GM23338 (cell line): ENCODE data around the gene SESN3.

Experiments
- STAT1 ChIP-seq: IDR thresholded peaks from one replicate; pipeline ENCODE4 v1.6.1; 2016; ENCODE audit warnings: antibody characterized with exemption; ENCODE audit not compliant: unreplicated experiment
- TF ChIP-seq, protein P1 (sequence below), 2 experiments: fragments of 200-600 bp in 1 of 2; sonication (generic) in 1 of 2; conservative IDR thresholded peaks; 2 replicates each; pipeline versions ENCODE4 v1.5.1 to v1.6.1; 2016 to 2017; ENCODE audit warnings: antibody characterized with exemption in 2 of 2, low read depth in 2 of 2, mild to moderate bottlenecking in 2 of 2, moderate library complexity in 1 of 2

DNA sequence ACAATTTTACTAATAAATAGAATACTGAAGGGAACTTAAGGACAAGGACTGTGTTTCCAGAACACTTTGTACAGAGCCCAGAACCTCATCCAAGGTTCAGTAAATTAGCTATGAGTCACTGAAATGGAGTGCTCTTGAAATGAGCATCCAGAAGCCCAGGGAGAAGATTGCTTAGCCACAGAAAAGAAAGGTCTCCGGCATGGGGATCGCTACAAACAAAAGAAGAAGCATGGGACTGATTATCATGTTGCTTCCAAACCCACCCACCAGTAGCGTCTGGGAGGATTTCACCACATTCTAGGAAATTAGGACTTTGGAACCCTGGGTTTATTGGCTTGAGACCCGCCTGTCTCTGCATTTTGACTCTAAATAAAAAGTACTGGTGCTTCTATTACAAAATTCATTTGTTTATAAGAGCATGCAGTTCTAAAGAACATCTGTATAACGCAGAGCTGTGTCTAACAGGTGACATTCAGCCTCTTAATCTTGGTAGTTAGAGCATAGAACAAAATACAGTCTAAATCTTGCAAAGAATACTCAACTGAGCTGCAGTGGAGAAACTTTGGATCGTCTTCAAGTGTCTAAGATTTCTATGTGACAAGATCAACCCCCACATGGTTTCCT lies 35.9 kb upstream of the SESN3 start:
- TF ChIP-seq, protein P1, sequence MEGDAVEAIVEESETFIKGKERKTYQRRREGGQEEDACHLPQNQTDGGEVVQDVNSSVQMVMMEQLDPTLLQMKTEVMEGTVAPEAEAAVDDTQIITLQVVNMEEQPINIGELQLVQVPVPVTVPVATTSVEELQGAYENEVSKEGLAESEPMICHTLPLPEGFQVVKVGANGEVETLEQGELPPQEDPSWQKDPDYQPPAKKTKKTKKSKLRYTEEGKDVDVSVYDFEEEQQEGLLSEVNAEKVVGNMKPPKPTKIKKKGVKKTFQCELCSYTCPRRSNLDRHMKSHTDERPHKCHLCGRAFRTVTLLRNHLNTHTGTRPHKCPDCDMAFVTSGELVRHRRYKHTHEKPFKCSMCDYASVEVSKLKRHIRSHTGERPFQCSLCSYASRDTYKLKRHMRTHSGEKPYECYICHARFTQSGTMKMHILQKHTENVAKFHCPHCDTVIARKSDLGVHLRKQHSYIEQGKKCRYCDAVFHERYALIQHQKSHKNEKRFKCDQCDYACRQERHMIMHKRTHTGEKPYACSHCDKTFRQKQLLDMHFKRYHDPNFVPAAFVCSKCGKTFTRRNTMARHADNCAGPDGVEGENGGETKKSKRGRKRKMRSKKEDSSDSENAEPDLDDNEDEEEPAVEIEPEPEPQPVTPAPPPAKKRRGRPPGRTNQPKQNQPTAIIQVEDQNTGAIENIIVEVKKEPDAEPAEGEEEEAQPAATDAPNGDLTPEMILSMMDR (conservative IDR thresholded peaks at IDR 0.05; ENCODE audit: low read depth in 2 of 2), result no peak
- no peak for TF ChIP-seq STAT1
